Tibial nerve (tissue), 3 donors: ENCODE data around the gene KRIT1.
A peak's percentile ranks its signal among the peaks of the same experiment; 100 is the strongest.

Experiments
- CTCF ChIP-seq, 5 experiments: fragments of 200-600 bp in 3 of 5; fragments of 450-650 bp in 2 of 5; sonication (generic) in 3 of 5; IDR thresholded peaks; one replicate each; pipeline ENCODE4 v1.5.1; 2016 to 2019; ENCODE audit warnings: antibody characterized with exemption in 5 of 5, mild to moderate bottlenecking in 3 of 5, moderate library complexity in 2 of 5
- POLR2A ChIP-seq, 2 donors: fragments of 450-650 bp; IDR thresholded peaks; one replicate each; pipeline ENCODE4 v1.6.1; 2017; ENCODE audit warnings: antibody characterized with exemption in 2 of 2, mild to moderate bottlenecking in 2 of 2, moderate library complexity in 2 of 2

- TF ChIP-seq CTCF (IDR thresholded peaks at IDR 0.05) (peak in 3 of 5 experiments; percentile 7 to 48 (median 36)), POLR2A (IDR thresholded peaks at IDR 0.05) (peak; percentile 17 to 56)
Observed at GRCh38 chr7:92245487-92246359, at the start of gene KRIT1, which contains the start of gene ANKIB1.
